HG02981 (cell line): ENCODE data around the gene RAD1.

Experiments
- ATAC-seq: cut with Tn5 transposase; IDR thresholded peaks from one replicate; pipeline ENCODE4 v1.9.1; 2021; ENCODE audit warnings: mild to moderate bottlenecking, moderate library complexity; ENCODE audit not compliant: unreplicated experiment

Gene RAD1

GRCh38 chr5:34918025-34918424 is 2.7 kb upstream of the RAD1 start:
- no peak for ATAC-seq

GRCh38 chr5:34916518-34916917 is 1.2 kb upstream of the RAD1 start:
- ATAC-seq: no peak

GRCh38 chr5:34915856-34916192 is 520 bp upstream of the RAD1 start:
- ATAC-seq: no peak

GRCh38 chr5:34914671-34915138 is 599 bp downstream of the RAD1 start:
- ATAC-seq: peak; percentile 10

GRCh38 chr5:34913072-34913471 is 2.2 kb downstream of the RAD1 start:
- no peak for ATAC-seq

- no peak for ATAC-seq
These were observed 9.7 kb downstream of the RAD1 start for GRCh38 chr5:34905564-34905963.

- ATAC-seq: no peak
These were observed 12.0 kb downstream of the RAD1 start for GRCh38 chr5:34903260-34903659.

GRCh38 chr5:34900652-34901051 is 14.7 kb downstream of the RAD1 start:
- ATAC-seq: no peak

- ATAC-seq: no peak
These were observed 16.2 kb downstream of the RAD1 start for GRCh38 chr5:34899066-34899465.

- no peak for ATAC-seq
These were observed 16.9 kb downstream of the RAD1 start for GRCh38 chr5:34898258-34898895.

GRCh38 chr5:34897646-34898045 is 17.7 kb downstream of the RAD1 start:
- ATAC-seq: no peak

- no peak for ATAC-seq
These were observed 19.5 kb downstream of the RAD1 start for GRCh38 chr5:34895641-34896419.

- no peak for ATAC-seq
These were observed 20.6 kb downstream of the RAD1 start for GRCh38 chr5:34894716-34895115.

GRCh38 chr5:34892414-34892813 is 22.9 kb downstream of the RAD1 start:
- ATAC-seq: no peak

- ATAC-seq: no peak
These were observed 23.3 kb downstream of the RAD1 start for GRCh38 chr5:34891981-34892380.

- no peak for ATAC-seq
These were observed 25.9 kb downstream of the RAD1 start for GRCh38 chr5:34889394-34889793.

- ATAC-seq: no peak
These were observed 28.7 kb downstream of the RAD1 start for GRCh38 chr5:34886392-34887119.

- ATAC-seq: no peak
These were observed 34.1 kb downstream of the RAD1 start for GRCh38 chr5:34881246-34881645.

GRCh38 chr5:34876275-34876674 is 39.0 kb downstream of the RAD1 start:
- no peak for ATAC-seq

GRCh38 chr5:34870382-34870781 is 44.9 kb downstream of the RAD1 start:
- no peak for ATAC-seq

GRCh38 chr5:34869256-34869655 is 46.0 kb downstream of the RAD1 start:
- ATAC-seq: no peak

- ATAC-seq: no peak
These were observed 46.5 kb downstream of the RAD1 start for GRCh38 chr5:34868791-34869190.
